Central memory CD4-positive, alpha-beta T cell (primary cell): ENCODE results near the gene DNAJC22.
"Not testable (repeated sequence)": the region's sequence is repeated elsewhere in the genome, so short reads cannot be mapped to it uniquely, and the experiment has no call there.

Source experiments
- DNase-seq: peaks from one replicate; pipeline ENCODE4 v3.0.0; 2022
- total RNA-seq, 3 experiments: gene quantifications; one replicate each; lab custom pipeline; 2026; lab: John Stamatoyannopoulos, UW

The DNAJC22 gene
- 0 to 0.19 (median 0) reads per million in 3 experiments for total RNA-seq

- DNase-seq = no peak
These were observed at the start of gene DNAJC22 for GRCh38 chr12:49346659-49347310. DNAJC22 (plus strand) TSS chr12:49346888; CDS start chr12:49348873, 1,985 bp downstream.

- DNase-seq = no peak
These were observed 49.0 kb upstream of the DNAJC22 start for GRCh38 chr12:49297695-49298060.

GRCh38 chr12:49298160-49298559 is 48.5 kb upstream of the DNAJC22 start:
- DNase-seq = no peak

- DNase-seq = no peak
These were observed 44.9 kb upstream of the DNAJC22 start for GRCh38 chr12:49301760-49302159.

GRCh38 chr12:49304161-49304560 is 42.5 kb upstream of the DNAJC22 start:
- DNase-seq = no peak

- DNase-seq = no peak
These were observed 40.8 kb upstream of the DNAJC22 start for GRCh38 chr12:49305762-49306510.

- no peak for DNase-seq
These were observed 37.3 kb upstream of the DNAJC22 start for GRCh38 chr12:49309386-49309785.

- not testable (repeated sequence) for DNase-seq
These were observed 36.2 kb upstream of the DNAJC22 start for GRCh38 chr12:49310451-49311000.

- no peak for DNase-seq
These were observed 31.9 kb upstream of the DNAJC22 start for GRCh38 chr12:49314811-49315210.

- not testable (repeated sequence) for DNase-seq
These were observed 29.6 kb upstream of the DNAJC22 start for GRCh38 chr12:49317118-49317517.

- not testable (repeated sequence) for DNase-seq
These were observed 26.1 kb upstream of the DNAJC22 start for GRCh38 chr12:49320411-49321103.

- no peak for DNase-seq
These were observed 24.4 kb upstream of the DNAJC22 start for GRCh38 chr12:49322367-49322707.

- peak; percentile 97 for DNase-seq
These were observed 23.8 kb upstream of the DNAJC22 start, which contains the start of gene TROAP for GRCh38 chr12:49322708-49323523. TROAP (plus strand) TSS chr12:49323255; CDS start chr12:49323609, 354 bp downstream.

GRCh38 chr12:49323524-49324097 is 23.1 kb upstream of the DNAJC22 start:
- no peak for DNase-seq

GRCh38 chr12:49325606-49326005 is 21.1 kb upstream of the DNAJC22 start:
- no peak for DNase-seq

GRCh38 chr12:49327368-49327767 is 19.3 kb upstream of the DNAJC22 start:
- no peak for DNase-seq

- DNase-seq = no peak
These were observed 18.8 kb upstream of the DNAJC22 start for GRCh38 chr12:49327887-49328286.

- DNase-seq = no peak
These were observed 17.9 kb upstream of the DNAJC22 start for GRCh38 chr12:49328816-49329215.

- DNase-seq = no peak
These were observed 16.6 kb upstream of the DNAJC22 start for GRCh38 chr12:49330032-49330619.

- DNase-seq = no peak
These were observed 15.9 kb upstream of the DNAJC22 start for GRCh38 chr12:49330631-49331379.
